ENCODE results near the gene USP10. TPM values are rescaled to one million over a fixed set of nuclear protein-coding genes. Genes with fewer than 3 reads are reported as not detected.

Gene USP10
- total RNA-seq, 2 experiments from 2014 or later = 99.3 to 106 TPM

DNA sequence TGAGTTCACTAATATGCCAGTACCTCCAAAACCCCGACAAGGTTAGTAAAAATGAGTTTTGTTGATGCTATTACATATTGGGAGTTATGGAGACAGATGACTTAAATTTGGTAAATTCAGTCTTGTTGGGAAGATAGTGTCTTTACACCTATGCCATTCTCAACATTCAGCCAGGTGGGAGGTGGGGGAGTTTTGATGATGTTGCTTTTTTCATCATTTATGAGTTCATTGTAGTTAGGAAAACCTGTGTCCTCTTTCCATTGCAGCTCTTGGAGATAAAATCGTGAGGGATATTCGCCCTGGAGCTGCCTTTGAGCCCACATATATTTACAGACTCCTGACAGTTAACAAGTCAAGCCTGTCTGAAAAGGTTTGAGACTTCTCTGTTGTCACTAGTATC lies 60.1 kb downstream of the USP10 start:
- ChIA-PET CTCF (interaction anchor here (0.9 to 2.7 kb wide), 5 partner anchors 13 to 254 kb away, joined by 3 to 11 read pairs (median 5); no protein-coding TSS in a partner anchor), POLR2A (interaction anchor here (1.5 kb wide), 1 partner anchor 12 kb away, joined by 5 read pairs; no protein-coding TSS in a partner anchor)
- intact Hi-C loops (cut with DNase I, micrococcal nuclease) = loop anchor here in 1 of 2 experiments (10.0 kb wide), 1 partner anchor 325 kb away; no protein-coding TSS in a partner anchor
- H3K27ac Mint-ChIP-seq = peak overlapping the region; percentile 83
- no peaks in the 10 kb centered on the region for H3K9me3 ChIP-seq (ENCODE audit: control insufficient read depth in 1 of 2, insufficient read depth in 1 of 2, low read length in 2 of 2)
- H3K36me3 ChIP-seq (ENCODE audit: insufficient read depth, low read length) = peaks cover 47% of the 10 kb centered on the region
- H3K4me1 ChIP-seq (ENCODE audit: insufficient read depth, low read length) = peaks cover 43% of the 10 kb centered on the region
- no peak overlapping the region for H3K4me3 Mint-ChIP-seq
- peak overlapping the region in 1 of 2 donors; percentile 64 for H3K27ac ChIP-seq (ENCODE audit: low read depth in 1 of 2, low read length in 2 of 2)
- peaks cover 72% of the 10 kb centered on the region for H3K4me1 Mint-ChIP-seq (ENCODE audit: low read depth)
- H3K9me3 Mint-ChIP-seq = no peaks in the 10 kb centered on the region
- peak overlapping the region; percentile 5 for H3K4me3 ChIP-seq (ENCODE audit: low read length)
- TF ChIP-seq, protein P1, sequence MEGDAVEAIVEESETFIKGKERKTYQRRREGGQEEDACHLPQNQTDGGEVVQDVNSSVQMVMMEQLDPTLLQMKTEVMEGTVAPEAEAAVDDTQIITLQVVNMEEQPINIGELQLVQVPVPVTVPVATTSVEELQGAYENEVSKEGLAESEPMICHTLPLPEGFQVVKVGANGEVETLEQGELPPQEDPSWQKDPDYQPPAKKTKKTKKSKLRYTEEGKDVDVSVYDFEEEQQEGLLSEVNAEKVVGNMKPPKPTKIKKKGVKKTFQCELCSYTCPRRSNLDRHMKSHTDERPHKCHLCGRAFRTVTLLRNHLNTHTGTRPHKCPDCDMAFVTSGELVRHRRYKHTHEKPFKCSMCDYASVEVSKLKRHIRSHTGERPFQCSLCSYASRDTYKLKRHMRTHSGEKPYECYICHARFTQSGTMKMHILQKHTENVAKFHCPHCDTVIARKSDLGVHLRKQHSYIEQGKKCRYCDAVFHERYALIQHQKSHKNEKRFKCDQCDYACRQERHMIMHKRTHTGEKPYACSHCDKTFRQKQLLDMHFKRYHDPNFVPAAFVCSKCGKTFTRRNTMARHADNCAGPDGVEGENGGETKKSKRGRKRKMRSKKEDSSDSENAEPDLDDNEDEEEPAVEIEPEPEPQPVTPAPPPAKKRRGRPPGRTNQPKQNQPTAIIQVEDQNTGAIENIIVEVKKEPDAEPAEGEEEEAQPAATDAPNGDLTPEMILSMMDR (IDR thresholded peaks at IDR 0.05) = no peak
- H3K36me3 Mint-ChIP-seq (ENCODE audit: low read depth) = peaks cover 54% of the 10 kb centered on the region
- no peaks in the 10 kb centered on the region for H3K27me3 ChIP-seq (ENCODE audit: control insufficient read depth in 1 of 2, insufficient read depth in 2 of 2, low read length in 2 of 2)
- ATAC-seq (ENCODE audit: poor library complexity) (no peak), DNase-seq (no peak)
- H3K27me3 Mint-ChIP-seq = no peaks in the 10 kb centered on the region

GRCh38 chr16:84761448-84762368 lies 61.9 kb downstream of the USP10 start:
- Mint-ChIP-seq H3K9me3 (no peaks in the 10 kb centered on the region), H3K4me3 (no peak overlapping the region), H3K36me3 (ENCODE audit: low read depth) (peaks cover 72% of the 10 kb centered on the region), H3K27me3 (no peaks in the 10 kb centered on the region), H3K4me1 (ENCODE audit: low read depth) (peaks cover 75% of the 10 kb centered on the region), H3K27ac (peak overlapping the region; percentile 83)
- peaks cover 64% of the 10 kb centered on the region for H3K36me3 ChIP-seq (ENCODE audit: insufficient read depth, low read length)
- ChIA-PET POLR2A (no interaction called here), CTCF (interaction anchor here (0.6 to 2.7 kb wide), 3 partner anchors 7 to 139 kb away, joined by 4 to 7 read pairs (median 6); no protein-coding TSS in a partner anchor)
- no peaks in the 10 kb centered on the region for H3K9me3 ChIP-seq (ENCODE audit: control insufficient read depth in 1 of 2, insufficient read depth in 1 of 2, low read length in 2 of 2)
- intact Hi-C loops (cut with DNase I, micrococcal nuclease) = no loop called here
- ATAC-seq (ENCODE audit: poor library complexity) (no peak), DNase-seq (no peak)
- H3K27ac ChIP-seq (ENCODE audit: low read depth in 1 of 2, low read length in 2 of 2) = no peak overlapping the region
- H3K27me3 ChIP-seq (ENCODE audit: control insufficient read depth in 1 of 2, insufficient read depth in 2 of 2, low read length in 2 of 2) = no peaks in the 10 kb centered on the region
- H3K4me1 ChIP-seq (ENCODE audit: insufficient read depth, low read length) = peaks cover 53% of the 10 kb centered on the region
- no peak overlapping the region for H3K4me3 ChIP-seq (ENCODE audit: low read length)
- TF ChIP-seq, protein P1 (IDR thresholded peaks at IDR 0.05) = no peak

- peaks cover 87% of the 10 kb centered on the region for H3K36me3 Mint-ChIP-seq (ENCODE audit: low read depth)
Measured at GRCh38 chr16:84763164-84763563, 63.4 kb downstream of the USP10 start.

More at GRCh38 chr16:84763164-84763563, 63.4 kb downstream of the USP10 start:
- TF ChIP-seq, protein P1 (IDR thresholded peaks at IDR 0.05) = no peak
- intact Hi-C loops (cut with DNase I, micrococcal nuclease) = no loop called here
- Mint-ChIP-seq H3K4me3 (no peak overlapping the region), H3K27ac (no peak overlapping the region), H3K4me1 (ENCODE audit: low read depth) (peaks cover 76% of the 10 kb centered on the region), H3K9me3 (no peaks in the 10 kb centered on the region), H3K27me3 (no peaks in the 10 kb centered on the region)
- ChIA-PET CTCF (interaction anchor here (1.7 kb wide), 1 partner anchor 9 kb away, joined by 6 read pairs; no protein-coding TSS in a partner anchor), POLR2A (interaction anchor here (0.6 kb wide), 1 partner anchor 16 kb away, joined by 4 read pairs; no protein-coding TSS in a partner anchor)
- DNase-seq (no peak), ATAC-seq (ENCODE audit: poor library complexity) (no peak)
- Histone ChIP-seq H3K4me3 (ENCODE audit: low read length) (no peak overlapping the region), H3K27me3 (ENCODE audit: control insufficient read depth in 1 of 2, insufficient read depth in 2 of 2, low read length in 2 of 2) (no peaks in the 10 kb centered on the region), H3K4me1 (ENCODE audit: insufficient read depth, low read length) (peaks cover 58% of the 10 kb centered on the region), H3K9me3 (ENCODE audit: control insufficient read depth in 1 of 2, insufficient read depth in 1 of 2, low read length in 2 of 2) (no peaks in the 10 kb centered on the region), H3K36me3 (ENCODE audit: insufficient read depth, low read length) (peaks cover 69% of the 10 kb centered on the region), H3K27ac (ENCODE audit: low read depth in 1 of 2, low read length in 2 of 2) (no peak overlapping the region)
